HCT116 (cell line): ENCODE data around the gene PDCD2. TPM values are rescaled to one million over a fixed set of nuclear protein-coding genes. Genes with fewer than 3 reads are reported as not detected.
A peak's percentile ranks its signal among the peaks of the same experiment; 100 is the strongest.
"Not testable (repeated sequence)": the region's sequence is repeated elsewhere in the genome, so short reads cannot be mapped to it uniquely, and the experiment has no call there.

Experiments
- ATAC-seq: fragments of 200-7000 bp; cut with Tn5 transposase; 2 replicates; pipeline ENCODE4 v1.9.1; 2020; ENCODE audit warnings: mild to moderate bottlenecking, moderate library complexity
- BruUV-seq: library from RNA; stranded (reverse); fragments of 400-500 nt; replicated peaks from 2 replicates; lab custom pipeline; 2021; lab: Mats Ljungman, UMichigan
- CTCF ChIA-PET: fragments of 300-600 bp; sonication (Branson Sonifier 250); formaldehyde crosslinking; loops from one replicate; lab custom pipeline; 2021; ENCODE audit warnings: antibody characterized with exemption; lab: Charles Lee
- POLR2A ChIA-PET: fragments of 300-600, 350-600 bp; sonication (Branson Sonifier 250); formaldehyde crosslinking; loops from one replicate; lab custom pipeline; 2021; ENCODE audit warnings: antibody characterized with exemption; lab: Charles Lee
- RAD21 ChIA-PET, 2 experiments: fragments of 300-600 bp; sonication (Branson Sonifier 250); formaldehyde crosslinking; loops; one replicate each; lab custom pipeline; 2023; ENCODE audit warnings: low total read pairs in 2 of 2; ENCODE audit not compliant: uncharacterized antibody in 2 of 2, unreplicated experiment in 2 of 2, low non-redundant PET in 1 of 2; lab: Charles Lee
- DNase-seq: peaks from one replicate; pipeline ENCODE4 v3.0.0-alpha.2; 2010; ENCODE audit warnings: low read depth, low spot score
- H2AFZ ChIP-seq: fragments of 200-600 bp; shearing (Covaris generic), sonication (generic); 2 replicates; pipeline ENCODE4 v1.6.1; 2017; ENCODE audit warnings: low read depth, mixed run types, mixed read lengths, antibody characterized with exemption, low read length; ENCODE audit not compliant: poor library complexity, severe bottlenecking
- H3K27ac ChIP-seq: 2 replicates; pipeline ENCODE4 v1.5.1; 2012; ENCODE audit warnings: low read depth, low read length
- H3K27me3 ChIP-seq: fragments of 200-600 bp; sonication (generic); 2 replicates; pipeline ENCODE4 v1.6.1; 2016; ENCODE audit warnings: mixed run types, low read length, mixed read lengths; ENCODE audit not compliant: insufficient read depth
- H3K36me3 ChIP-seq, 2 experiments: fragments of 200-500 bp in 1 of 2; fragments of 200-600 bp in 1 of 2; sonication (Bioruptor generic) in 1 of 2; sonication (generic) in 1 of 2; 2 replicates each; pipeline versions ENCODE4 v1.5.1 to v1.6.1; 2014 to 2016; ENCODE audit warnings: low read length in 2 of 2, inconsistent platforms in 1 of 2, mixed read lengths in 1 of 2, mixed run types in 1 of 2; ENCODE audit not compliant: insufficient read depth in 2 of 2, control insufficient read depth in 1 of 2
- H3K4me1 ChIP-seq, 2 experiments: fragments of 200-600 bp in 1 of 2; sonication (generic) in 1 of 2; 2 replicates each; pipeline versions ENCODE4 v1.5.1 to v1.6.1; 2012 to 2017; ENCODE audit warnings: low read length in 2 of 2, inconsistent platforms in 1 of 2, mild to moderate bottlenecking in 1 of 2, mixed read lengths in 1 of 2, mixed run types in 1 of 2, moderate library complexity in 1 of 2; ENCODE audit not compliant: insufficient read depth in 2 of 2, control insufficient read depth in 1 of 2
- H3K4me2 ChIP-seq: fragments of 200-600 bp; sonication (generic); 2 replicates; pipeline ENCODE4 v1.6.1; 2017; ENCODE audit warnings: mixed run types, low read length, mixed read lengths
- H3K4me3 ChIP-seq, 2 experiments: fragments of 200-600 bp in 1 of 2; sonication (generic) in 1 of 2; replicated peaks in 1 of 2; 2 replicates each; pipeline ENCODE4 v1.5.1; 2011 to 2016; ENCODE audit warnings: low read length in 2 of 2, control low read depth in 1 of 2, low read depth in 1 of 2, mild to moderate bottlenecking in 1 of 2, mixed read lengths in 1 of 2, mixed run types in 1 of 2
- H3K79me2 ChIP-seq: fragments of 200-600 bp; sonication (generic); 2 replicates; pipeline ENCODE4 v1.6.1; 2017; ENCODE audit warnings: mild to moderate bottlenecking, mixed run types, low read length, moderate library complexity, mixed read lengths; ENCODE audit not compliant: insufficient read depth
- H3K9ac ChIP-seq: fragments of 200-600 bp; sonication (generic); 2 replicates; pipeline ENCODE4 v1.6.1; 2016; ENCODE audit warnings: low read length, mixed read lengths
- H3K9me2 ChIP-seq: fragments of 200-600 bp; sonication (generic), shearing (Covaris generic); 2 replicates; pipeline ENCODE4 v1.6.1; 2017; ENCODE audit warnings: mixed run types, mild to moderate bottlenecking, moderate library complexity; ENCODE audit not compliant: insufficient read depth
- H3K9me3 ChIP-seq, 2 experiments: fragments of 200-500 bp in 1 of 2; fragments of 200-600 bp in 1 of 2; sonication (Bioruptor generic) in 1 of 2; sonication (generic) in 1 of 2; 2 replicates each; pipeline ENCODE4 v1.6.1; 2014 to 2017; ENCODE audit warnings: low read length in 2 of 2, mixed read lengths in 2 of 2, inconsistent platforms in 1 of 2, low read depth in 1 of 2, mild to moderate bottlenecking in 1 of 2, mixed run types in 1 of 2, moderate library complexity in 1 of 2; ENCODE audit not compliant: control insufficient read depth in 1 of 2, insufficient read depth in 1 of 2
- H4K20me1 ChIP-seq: fragments of 200-600 bp; sonication (generic), shearing (Covaris generic); 2 replicates; pipeline ENCODE4 v1.6.1; 2017; ENCODE audit warnings: mixed run types, mild to moderate bottlenecking, moderate library complexity; ENCODE audit not compliant: insufficient read depth
- CTCF ChIP-seq, 3 experiments: fragments of 200-600 bp in 1 of 3; sonication (generic) in 1 of 3; IDR thresholded peaks in 2 of 3; conservative IDR thresholded peaks in 1 of 3; 2 replicates each; pipeline ENCODE4 v1.5.1; 2012 to 2017; ENCODE audit warnings: low read depth in 2 of 3, low read length in 2 of 3, antibody characterized with exemption in 1 of 3, borderline replicate concordance in 1 of 3, control low read depth in 1 of 3, mild to moderate bottlenecking in 1 of 3, mixed read lengths in 1 of 3, mixed run types in 1 of 3, moderate library complexity in 1 of 3; ENCODE audit not compliant: insufficient read depth in 1 of 3
- ZFX ChIP-seq: fragments of 450-650 bp; IDR thresholded peaks from 2 replicates; pipeline ENCODE4 v1.6.1; 2017
- intact Hi-C: fragments of 100-400 bp; cut with micrococcal nuclease; formaldehyde crosslinking; loops from 2 replicates; pipeline ENCODE4 v1.10.0; 2022
- total RNA-seq: library from RNA; stranded (reverse); gene quantifications from one replicate; pipeline ENCODE4 v1.2.1, GENCODE V29; 2021; ENCODE audit not compliant: unreplicated experiment

The PDCD2 gene
- total RNA-seq, 1 experiment from 2014 or later, result 127 TPM

GRCh38 chr6:170609225-170609624 is 24.8 kb upstream of the PDCD2 start:
- H3K4me1 ChIP-seq, H3K9me2 ChIP-seq, CTCF ChIA-PET, H3K4me2 ChIP-seq, H3K79me2 ChIP-seq, H3K4me3 ChIP-seq, H3K27ac ChIP-seq, POLR2A ChIA-PET, H3K9me3 ChIP-seq, H3K36me3 ChIP-seq, intact Hi-C loops, H4K20me1 ChIP-seq, DNase-seq, H2AFZ ChIP-seq, H3K9ac ChIP-seq, BruUV-seq, RAD21 ChIA-PET, H3K27me3 ChIP-seq: not testable (repeated sequence)
- TF ChIP-seq CTCF (IDR thresholded peaks at IDR 0.05 in 2 of 3, conservative IDR thresholded peaks at IDR 0.05 in 1 of 3; ENCODE audit: borderline replicate concordance in 1 of 3, insufficient read depth in 1 of 3, low read depth in 2 of 3, low read length in 2 of 3), result peak in 2 of 3 experiments; percentile 7 to 26; a peak in 2 of 6 replicates
- ATAC-seq, result peak; percentile 77

GRCh38 chr6:170605574-170606259 is 21.3 kb upstream of the PDCD2 start:
- no peaks in the 10 kb centered on the region for H3K79me2 ChIP-seq
- intact Hi-C loops, result no loop called here

More at GRCh38 chr6:170605574-170606259, 21.3 kb upstream of the PDCD2 start:
- DNase-seq (no peak), ATAC-seq (no peak)
- ChIA-PET RAD21 (no interaction called here), CTCF (no interaction called here), POLR2A (no interaction called here)
- TF ChIP-seq ZFX, result no peak
- H3K9ac ChIP-seq, result no peak overlapping the region
- no peaks in the 10 kb centered on the region for H3K36me3 ChIP-seq
- no peak overlapping the region for H3K27ac ChIP-seq
- H3K9me3 ChIP-seq, result no peaks in the 10 kb centered on the region
- no TSS peak for BruUV-seq
- H3K4me1 ChIP-seq, result no peaks in the 10 kb centered on the region
- H3K4me3 ChIP-seq, result no peak overlapping the region
- no peaks in the 10 kb centered on the region for H4K20me1 ChIP-seq
- no peaks in the 10 kb centered on the region for H3K9me2 ChIP-seq
- no peak overlapping the region for H3K4me2 ChIP-seq
- no peak overlapping the region for H2AFZ ChIP-seq
- peaks cover 4% of the 10 kb centered on the region; the same call in 1 of the 2 replicates for H3K27me3 ChIP-seq
